Stimulated activated CD8-positive, alpha-beta memory T cell treated with anti-CD3 and anti-CD28 coated beads, Interleukin-7, amount 100 ng/mL, for 24 hours (primary cell): ENCODE results near the gene CPM.

Experiments used
- DNase-seq: peaks from one replicate; pipeline ENCODE4 v3.0.0-alpha.2; 2020; ENCODE audit warnings: low read depth

CPM gene

DNA sequence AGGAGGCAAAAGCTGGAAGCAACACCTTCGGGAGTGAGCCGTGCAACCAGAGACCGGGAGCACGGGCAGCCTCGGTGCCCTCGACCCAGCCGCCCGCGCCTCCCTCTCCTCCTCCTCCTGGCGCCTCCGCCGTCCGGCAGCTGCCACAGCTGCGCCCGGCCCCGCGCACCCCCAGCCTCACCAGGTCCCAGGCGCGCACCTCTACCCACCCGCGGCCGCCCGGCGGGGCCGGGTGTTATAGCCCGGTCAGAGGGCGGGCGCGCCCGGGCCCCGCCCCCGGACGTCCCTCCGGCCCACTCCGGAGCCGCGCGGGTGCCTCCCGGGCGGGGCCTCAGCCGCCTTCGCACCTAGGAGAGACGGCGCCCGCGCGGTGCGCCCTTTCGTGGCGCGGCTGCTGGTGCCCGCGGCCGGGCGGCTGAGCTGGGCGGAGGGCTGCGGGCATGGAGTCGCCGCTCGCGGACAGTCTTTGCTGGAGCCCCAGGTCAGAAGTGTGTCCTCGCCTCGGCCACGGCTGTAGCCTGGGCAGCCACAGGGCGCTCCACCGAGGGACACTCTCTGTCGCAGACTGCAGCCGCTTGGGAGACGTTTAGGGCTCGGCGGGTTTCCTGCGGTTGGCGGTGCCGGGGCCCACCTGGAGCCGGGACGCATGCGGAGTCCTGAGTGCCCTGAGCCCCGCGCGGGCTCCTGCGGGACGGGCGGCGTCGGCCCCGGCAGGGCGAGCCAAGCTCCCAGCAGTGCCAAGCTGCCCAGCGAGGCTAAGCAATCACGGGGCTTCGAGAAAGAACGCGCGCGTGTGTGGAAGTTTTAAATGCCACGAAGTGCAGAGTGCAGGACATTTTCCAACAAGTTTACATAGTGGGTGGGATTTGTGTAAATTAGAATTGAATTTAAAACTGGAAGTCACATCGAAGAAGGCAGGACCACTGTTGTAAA is at the start of gene CPM:
CPM (minus strand) TSS at position 211 of the 933 bp plus-strand sequence. CDS start 334 bp downstream, outside the sequence.
- peak; percentile 33 for DNase-seq

DNA sequence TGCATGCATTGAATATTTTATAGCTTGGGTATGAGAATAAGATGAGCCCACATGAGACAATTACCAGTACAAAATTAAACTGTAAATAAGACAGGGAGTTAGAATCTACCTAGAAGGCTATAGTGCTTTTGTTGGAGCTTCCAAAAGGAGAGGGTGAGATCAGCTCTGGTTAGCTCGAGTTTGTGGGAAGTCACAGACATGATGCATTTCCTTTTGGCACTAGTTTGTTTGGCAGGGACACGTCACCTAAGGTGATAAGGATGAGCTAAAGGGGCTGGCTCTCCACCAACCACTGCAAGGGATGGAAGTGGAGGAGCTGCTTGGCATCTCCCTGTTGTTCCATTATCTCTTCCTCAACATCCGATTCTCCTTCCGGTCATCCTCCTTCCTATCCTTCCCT is 48.5 kb upstream of the CPM start:
- DNase-seq = no peak

DNA sequence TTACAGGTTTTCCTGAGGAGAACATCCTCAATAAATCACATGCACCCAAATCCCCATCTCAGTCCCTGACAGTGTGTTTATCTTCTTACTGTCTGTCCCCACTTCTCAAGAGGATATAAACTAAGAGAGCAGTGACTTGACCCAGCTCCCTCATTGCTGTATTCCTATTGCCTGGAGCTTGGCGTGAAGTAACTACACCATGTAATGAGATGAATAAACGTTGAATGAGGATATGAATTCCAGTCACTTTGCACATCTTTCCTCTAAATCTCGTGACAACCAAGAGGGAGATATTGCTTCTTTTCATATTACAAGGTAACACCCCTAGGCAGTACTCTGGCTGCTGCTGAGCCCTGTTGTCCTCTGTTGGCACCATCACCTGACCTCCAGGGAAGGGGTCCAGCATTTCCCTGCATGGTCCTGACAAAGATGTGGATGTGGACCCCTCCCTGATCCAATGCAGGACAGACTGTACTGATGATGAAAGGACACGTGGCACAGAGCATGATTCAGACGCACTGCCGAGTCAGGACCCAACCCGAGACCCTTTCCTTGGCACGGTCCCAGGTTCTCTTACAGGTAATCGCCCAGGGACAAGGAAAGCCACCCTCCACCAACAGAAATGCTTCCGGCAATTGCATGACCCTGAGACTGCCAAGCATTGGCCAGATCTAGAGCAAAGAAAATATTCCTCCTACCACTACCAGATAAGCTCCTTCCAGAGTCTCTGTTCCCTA is 47.7 kb upstream of the CPM start:
- no peak for DNase-seq

DNA sequence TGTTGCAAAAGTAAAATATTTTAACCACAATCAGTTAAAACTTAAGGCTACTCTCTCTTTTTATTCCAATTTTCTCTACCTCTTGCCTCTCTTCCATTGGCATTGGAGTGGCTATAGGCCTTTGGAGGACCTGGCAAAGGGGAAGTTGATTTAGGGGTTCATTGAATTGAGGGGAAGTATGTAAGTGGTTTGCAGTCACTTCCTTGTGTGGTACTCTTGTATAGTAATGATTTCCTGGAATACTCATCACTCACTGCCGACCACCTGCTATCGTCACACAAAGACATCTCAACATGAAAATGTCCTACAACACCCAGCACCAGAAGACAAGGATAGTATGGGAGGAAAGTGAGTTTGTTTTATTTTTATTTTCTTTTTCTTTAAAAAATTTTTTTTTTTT is 45.7 kb upstream of the CPM start:
- DNase-seq = no peak

DNA sequence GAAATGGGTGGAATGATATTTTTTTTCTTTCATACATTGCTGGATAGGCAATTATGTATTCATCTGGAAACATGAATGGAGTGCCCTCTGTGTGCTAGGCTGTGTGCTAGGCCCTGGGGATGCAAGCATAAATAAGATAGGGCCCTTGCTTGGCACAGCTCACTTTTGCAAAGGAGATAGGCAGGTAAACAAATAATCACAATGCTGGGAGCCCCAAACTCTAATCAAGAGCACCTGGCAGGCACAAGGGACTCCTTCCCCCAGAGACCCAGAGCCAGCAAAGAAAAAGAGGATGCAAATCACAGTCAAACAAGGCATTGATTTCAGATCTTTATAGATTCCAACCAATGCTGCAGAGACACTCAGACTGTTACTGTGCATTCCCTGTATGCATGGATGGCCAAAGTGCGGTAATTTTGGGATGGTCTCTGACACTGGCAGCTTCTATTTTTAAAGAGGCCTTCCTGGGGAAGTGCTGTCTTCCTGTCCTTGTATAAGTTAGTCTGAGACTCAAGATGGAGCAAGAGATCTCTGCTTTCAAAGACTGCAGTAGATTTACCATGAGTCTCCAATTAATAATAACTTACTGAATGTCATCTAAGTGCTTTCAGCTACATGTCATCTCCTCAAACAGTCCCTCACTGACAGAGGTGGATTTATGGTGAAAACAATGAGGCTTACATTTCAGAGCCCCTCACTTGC is 45.1 kb upstream of the CPM start:
- DNase-seq = no peak

DNA sequence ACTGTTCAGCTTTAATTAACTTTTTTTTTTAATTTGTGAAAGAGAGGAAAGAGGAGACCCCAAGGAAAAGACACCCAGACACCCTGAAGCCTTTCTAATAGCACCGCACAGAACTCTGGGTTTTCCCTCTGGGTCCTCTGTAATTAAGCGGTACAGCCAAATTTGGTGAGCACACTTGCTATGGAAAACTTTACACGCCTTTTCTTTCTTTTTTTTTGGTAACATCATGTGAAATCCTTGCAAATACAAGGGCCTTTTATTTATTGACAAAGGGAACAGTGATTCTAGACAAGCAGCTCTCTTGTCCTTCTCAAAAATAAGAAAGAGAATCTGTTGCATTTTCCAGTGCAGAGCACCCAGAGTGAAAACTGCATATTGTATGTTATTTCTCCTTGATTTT is 44.4 kb upstream of the CPM start:
- no peak for DNase-seq

DNA sequence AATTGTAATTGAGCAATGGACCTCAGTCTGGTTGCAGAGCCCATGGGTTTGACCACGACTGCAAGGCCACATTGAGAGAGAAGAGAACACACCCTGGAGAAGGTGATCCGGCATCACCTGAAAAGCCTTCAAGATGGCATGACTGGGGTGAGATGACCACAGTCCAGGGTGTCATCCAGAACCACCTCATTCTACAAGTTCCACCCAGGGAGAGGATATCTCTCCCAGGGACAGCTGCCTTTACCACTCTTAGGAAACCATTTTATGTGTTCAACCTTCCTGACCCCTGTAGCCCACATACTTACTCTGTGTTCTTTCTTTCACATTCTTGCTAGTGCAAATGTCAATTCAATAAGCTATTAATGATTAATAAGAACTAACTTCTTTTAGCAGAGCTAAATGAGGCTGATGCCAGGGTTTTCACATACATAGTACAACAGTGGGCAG is 43.4 kb upstream of the CPM start:
- no peak for DNase-seq

DNA sequence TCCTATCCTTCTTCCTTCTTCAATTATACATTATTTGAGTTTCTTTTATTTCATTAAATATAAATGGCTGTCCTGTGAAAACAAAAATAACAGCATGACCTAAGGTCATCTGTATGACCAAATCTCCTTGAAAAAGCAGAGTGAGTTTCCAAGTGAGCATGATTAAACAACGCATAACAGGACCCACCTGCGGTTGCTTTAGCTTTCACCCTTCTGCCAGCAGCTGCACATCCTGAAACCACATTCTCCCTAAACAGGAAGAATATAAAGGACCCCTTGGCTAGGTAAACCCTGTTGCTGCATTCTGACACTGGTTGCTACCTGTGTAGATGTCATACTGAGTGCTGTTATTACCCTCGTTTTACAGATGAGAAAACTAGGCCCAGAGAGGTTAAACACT is 42.8 kb upstream of the CPM start:
- DNase-seq = no peak

DNA sequence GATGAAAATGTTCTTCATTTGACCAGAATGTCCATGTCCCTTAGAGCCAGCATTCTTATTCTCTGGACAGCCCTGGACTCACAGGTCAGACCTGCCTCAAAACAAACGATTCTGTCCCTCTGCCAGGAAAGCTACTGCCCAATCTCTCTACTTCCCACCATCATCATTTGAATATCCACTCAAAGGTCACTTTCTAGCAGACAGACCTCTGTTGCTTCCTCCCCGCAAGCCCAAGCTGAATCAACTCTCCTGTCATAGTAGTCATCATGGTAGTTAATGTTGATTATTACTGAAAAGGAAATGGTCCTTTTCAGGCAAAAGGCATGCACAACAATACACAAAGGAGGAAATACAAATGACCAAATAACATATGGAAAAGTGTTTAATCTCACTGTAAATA is 39.6 kb upstream of the CPM start:
- no peak for DNase-seq

DNA sequence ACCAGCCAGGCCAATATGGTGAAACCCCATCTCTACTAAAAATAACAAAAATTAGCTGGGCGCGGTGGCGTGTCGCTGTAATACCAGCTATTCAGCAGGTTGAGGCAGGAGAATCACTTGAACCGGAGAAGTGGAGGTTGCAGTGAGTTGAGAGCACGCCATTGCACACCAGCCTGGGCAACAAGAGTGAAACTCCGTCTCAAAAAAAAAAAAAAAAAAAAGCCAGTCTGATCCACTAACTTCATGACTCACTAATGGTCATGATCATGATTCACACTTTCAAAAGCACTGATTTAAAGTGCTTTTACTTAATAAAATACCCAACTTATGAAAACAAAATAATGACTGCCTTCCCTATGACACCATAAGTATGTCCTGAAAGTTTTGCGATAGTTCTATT is 38.4 kb upstream of the CPM start:
- DNase-seq = no peak

DNA sequence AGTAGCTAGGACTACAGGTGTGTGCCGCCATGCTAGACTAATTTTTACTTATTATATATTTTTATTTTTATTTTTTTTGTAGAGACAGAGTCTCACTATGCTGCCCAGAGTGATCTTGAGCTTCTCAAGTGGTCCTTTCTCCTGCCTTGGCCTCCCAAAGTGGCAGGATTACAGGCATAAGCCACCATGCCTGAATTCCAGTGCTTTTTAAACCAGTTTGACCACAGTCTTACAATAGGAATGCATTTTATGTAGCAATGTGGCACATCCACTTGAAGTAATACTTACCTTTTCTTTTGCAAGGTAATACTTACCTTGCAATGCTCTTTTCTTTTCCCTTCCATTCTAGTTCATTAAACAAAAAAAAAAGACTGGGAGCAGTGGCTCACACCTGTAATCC is 38.0 kb upstream of the CPM start:
- DNase-seq = no peak

DNA sequence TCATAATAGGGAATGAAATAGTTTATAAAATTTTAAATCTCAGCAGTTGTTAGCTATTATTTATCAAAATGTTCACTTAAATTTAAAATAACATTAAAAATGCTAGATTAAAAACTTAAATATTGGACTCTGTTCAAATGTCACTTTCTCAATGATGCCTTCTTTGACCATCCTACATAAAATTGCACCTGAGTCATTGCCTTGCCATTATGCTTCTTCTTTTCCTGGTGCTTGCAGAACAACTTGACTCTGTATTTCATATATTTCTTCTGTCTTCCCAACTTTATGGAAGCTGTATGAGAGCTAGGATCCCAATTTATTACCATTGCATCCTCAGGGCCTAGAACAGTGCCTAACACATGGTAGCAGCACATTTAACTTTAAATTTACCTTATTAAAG is 37.3 kb upstream of the CPM start:
- no peak for DNase-seq

DNA sequence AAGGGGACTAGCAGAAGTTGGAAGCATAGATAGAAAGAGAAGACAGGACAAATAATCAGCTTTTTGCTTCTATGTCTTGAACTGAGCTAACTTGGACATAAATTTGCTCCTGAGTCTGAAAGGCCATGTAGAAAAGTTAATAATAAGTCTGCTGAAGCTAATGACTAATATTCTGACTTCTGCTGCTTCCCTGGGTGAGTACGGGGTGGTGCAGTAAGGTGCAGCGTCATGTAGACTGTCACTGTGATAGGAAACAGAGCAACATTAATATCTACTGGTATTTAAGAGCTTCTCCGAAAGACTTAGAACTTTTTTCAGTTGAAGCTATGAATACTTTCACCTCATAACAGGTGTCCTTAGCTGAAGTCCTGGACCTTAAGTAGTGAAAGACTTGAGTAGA is 34.1 kb upstream of the CPM start:
- DNase-seq = no peak

DNA sequence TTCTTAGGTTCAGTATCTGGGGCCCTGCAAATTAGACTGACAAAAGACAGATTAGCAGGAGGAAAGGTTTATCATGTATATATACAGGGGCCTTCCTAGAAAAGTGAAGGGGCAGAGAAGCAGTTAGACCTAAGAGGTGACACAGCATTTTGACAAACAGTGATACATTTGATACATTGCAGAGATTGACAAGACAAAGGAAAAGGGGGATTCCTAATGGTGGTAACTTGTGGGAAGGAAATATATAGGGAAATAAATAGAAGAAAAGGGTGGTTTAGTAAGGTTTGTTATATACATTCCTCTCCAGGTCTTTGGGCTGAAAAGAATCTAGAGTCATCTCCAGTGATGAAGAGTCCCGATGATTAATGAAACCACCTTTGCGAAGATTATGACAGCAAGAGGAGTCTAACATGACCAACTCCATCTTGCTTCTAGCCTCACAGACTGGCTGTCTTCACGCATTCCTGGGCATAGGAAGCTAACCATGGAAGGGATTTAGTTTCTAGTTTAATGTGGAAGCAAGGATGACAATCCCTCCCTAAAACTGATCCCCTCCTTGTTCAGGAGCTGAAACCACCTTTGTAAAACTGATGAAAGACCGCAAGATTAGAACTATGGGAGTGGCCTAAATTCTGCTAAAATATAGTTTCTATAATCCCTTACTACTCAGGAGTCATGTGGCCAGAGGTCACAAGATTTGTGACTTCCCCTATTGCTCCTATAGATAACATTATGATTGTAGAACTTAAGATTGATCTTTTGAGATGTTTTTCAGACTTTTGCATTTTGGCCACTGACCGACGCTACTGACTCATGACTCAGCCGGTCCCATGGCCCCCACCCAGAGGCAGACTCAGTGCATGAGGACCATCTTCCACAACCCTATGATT is 31.1 kb upstream of the CPM start:
- no peak for DNase-seq

DNA sequence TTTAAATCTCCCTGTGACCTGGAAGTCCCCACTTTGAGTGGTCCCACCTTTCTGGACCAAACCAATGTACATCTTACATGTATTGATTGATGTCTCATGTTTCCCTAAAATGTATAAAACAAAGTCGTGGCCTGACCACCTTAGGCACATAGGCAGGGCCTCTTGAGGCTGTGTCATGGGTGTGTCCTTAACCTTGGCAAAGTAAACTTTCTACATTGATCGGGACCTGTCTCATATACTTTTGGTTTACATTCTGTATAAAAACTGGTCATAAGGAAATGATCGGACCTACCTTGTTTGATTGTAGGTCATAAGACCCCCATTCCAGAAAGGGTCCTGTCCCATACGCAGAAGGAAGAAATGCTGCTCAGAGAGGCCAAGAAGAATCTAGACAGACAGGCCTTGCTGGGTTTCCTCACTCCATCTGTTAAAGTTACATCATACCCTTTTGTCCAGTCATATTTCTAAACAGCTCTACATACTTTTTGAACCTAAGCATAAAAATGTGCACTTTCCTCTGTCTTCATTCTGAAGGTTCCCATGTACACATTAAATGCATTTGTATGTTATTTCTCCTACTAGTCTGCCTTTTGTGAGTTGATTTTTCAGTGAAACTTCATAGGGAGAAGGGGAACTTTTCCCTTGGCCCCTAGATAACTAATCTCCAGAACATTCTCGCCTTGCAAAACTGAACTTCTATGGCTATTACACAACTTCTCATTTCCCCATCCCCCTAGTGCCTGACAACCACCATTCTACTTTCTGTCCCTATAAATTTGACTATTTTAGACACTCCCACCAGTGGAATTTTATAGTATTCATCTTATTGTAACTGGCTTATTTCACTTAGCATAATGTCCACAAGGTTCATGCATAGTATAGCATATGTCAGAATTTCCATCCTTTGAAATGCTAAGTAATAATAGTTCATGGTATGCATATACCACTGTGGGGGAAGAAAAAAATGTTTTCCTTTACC is 30.2 kb upstream of the CPM start:
- DNase-seq = no peak

DNA sequence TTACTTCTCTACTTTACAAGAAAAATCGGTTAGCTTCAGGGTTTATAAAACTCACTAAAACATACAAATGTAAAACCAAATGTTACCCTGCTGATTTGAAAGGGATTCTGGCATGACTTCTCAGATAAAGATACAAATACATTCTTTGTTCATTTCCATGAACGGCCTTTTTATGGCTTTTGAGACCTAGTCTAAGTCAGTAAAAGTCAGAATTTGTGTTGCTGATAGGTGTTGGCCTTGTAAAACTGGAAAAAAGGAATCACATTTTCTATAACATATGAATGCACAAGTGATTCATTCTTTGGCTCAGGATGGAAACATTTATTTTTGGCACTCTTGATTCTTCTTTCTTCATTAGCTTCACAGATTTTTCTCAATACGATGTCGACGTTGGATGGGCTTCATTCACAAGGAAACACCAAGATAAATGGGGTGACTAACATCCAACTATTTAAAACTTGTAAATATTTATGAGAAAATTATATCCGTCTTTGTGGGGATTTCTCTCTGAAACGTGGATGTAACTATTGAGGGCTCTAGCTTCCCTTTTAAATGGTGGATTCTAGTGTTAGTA is 27.0 kb upstream of the CPM start:
- DNase-seq = no peak

DNA sequence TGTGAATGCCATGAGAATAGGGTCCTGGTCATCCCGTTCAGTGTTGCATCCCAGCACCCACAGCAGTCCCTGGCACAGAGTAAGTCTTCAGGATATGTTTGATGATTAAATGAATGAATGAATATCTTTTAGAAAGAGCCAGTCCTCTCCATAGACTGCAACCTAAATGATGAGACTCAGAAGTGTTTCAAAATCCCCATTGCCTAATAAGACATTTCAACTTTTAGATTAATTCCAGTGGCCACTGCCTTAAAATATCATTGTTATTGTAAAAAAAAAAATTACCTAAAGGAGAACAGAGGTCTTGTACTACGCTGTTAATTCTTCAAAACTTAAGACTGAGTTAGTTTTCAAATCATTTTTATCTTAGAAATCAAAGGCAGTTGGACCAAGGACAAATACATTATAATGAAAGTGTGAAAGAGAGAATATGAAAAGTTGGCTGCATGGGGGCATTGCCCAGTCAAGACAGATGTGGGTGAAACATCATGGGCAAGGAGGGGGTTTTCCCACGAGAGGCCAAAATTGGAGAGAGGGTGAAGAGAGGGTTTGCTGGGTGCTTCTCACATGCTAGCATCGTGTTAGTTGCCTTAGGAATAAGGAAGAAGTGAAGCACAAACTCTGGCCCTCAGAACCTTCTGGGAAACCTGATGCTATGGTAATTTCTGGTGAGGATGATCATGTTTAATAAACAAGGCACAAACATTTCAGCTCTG is 26.3 kb upstream of the CPM start:
- DNase-seq = no peak

DNA sequence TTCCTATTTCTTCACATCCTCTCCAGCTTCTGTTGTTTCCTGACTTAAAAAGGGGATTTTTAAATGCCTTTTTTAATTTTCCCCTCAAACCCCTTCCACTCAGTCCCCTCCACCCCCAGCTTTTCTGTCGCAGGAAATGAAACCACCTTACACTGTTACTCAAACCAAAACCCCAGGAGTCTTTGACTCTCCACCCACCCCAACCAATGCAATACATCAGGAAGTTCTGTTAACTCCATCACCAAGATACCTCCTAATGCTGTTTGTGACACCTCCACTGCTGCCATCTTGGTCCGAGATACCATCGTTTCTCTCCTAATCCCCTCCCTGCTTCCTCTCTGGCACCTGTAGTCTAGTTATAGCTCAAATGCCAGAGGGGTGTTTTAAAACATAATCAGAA is 25.4 kb upstream of the CPM start:
- no peak for DNase-seq

DNA sequence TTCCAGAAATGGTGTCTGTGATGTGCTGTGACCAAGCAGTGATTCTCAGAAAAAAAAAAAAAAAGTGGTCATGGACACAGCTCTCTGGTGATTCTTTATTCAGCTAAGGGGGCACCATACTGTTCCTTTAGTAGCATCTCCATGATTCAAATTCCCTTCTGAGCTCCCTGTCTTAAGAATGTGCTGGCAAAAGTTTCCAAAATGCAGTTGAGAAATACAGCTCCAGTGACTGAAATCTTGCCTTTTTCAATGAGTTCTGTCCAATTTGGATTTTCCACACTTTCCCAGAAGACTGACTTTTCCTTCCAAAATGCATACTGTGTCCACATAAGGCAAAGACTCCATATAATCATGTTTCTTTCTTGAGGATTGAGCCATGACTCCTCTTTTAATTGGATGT is 24.3 kb upstream of the CPM start:
- DNase-seq = no peak
